GM18861 (cell line): ENCODE results near the gene COL23A1.

Source experiments
- ATAC-seq: cut with Tn5 transposase; IDR thresholded peaks from one replicate; pipeline ENCODE4 v1.9.1; 2021; ENCODE audit not compliant: unreplicated experiment

Gene COL23A1

DNA sequence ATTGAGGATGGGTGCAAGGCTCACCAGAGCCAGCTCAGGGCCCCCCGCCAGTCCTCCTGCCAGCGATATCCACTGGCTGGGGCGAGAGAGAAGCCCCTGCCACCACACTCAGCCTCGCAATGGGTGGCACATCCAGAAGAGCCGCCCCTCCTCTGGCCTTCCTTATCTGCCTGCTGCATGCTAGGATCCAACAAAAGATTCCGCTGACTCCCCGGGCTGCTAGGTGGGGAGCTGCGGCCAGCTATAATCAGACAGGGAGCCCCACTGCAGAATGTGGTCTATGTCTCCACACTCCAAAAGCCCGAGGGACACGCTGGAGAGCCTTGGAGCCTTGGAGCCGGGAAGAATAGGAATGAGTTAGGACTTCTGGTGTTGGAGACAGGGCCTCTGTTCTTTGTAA is 32.8 kb downstream of the COL23A1 start:
- no peak for ATAC-seq

DNA sequence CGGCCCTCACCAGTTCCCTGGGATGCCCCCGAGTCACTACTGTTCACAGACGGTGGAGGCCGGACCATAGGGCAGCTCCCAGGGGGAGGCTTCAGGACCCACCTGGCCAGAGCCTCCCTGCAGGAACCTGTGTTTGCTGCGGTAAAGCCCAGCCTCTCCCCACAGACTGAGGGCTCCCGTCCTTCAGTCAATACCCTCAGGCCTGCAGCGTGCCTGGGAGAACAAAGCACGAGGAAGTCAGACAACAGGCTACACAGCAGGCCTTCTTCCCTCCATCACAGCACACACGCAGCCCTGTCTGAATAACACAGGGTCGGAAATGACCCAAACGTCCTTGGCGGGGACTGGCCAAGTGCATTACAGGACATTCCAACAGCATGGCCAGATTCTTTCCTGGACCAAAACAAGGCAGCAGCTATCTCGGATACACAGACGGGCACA is 34.4 kb downstream of the COL23A1 start:
- no peak for ATAC-seq

DNA sequence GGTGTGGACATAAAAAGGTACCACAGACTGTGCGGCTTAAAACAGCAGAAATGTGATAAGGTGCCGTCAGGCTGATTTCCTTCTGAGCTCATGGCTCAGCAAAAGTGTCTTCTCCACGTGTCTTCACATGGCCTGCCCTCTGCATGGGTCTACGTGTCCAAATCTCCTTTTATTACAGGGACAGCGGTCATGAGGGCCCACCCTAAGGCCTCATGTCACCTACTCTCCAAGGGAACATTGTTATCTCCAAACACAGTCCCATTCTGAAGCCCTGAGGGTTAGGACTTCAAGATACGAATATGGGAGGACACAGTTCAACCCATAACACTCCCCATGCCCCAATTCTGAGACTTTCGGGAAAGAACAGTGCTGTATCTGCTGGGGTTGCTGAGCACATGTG is 35.2 kb downstream of the COL23A1 start:
- no peak for ATAC-seq

DNA sequence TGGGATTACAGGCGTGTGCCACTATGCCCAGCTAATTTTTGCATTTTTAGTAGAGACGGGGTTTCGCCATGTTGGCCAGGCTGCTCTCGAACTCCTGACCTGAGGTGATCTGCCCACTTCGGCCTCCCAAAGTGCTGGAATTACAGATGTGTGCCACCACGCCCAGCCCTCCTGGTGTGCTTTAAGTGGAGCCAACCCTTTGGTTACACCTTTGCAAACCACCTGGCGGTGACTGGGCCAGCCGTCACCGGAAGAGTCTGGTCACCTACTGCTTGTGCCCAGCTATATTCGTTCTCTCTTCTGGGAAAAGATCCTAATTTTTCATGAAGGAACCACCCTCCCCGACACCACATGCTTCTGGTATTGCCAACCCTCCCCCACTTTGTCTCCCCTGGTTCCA is 35.9 kb downstream of the COL23A1 start:
- no peak for ATAC-seq

DNA sequence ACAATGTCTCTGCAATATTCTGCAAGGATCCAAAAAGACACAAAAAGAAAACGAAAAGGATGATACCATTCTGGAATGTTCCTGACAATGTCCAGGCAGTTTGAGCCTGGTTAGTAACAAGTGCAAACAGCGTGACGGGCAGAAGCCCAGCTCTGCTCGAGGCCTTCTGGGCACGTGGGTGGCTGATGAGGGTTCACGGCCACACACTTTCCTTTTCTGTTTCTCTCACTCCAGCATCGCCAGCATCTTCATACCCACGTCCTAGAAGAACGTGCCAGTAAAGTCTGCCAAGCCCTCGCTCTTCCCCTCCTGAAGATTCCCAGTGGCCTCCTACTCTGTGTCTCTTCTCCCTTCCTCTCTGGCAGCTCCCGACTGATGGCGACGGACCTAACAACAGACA is 36.7 kb downstream of the COL23A1 start:
- no peak for ATAC-seq

DNA sequence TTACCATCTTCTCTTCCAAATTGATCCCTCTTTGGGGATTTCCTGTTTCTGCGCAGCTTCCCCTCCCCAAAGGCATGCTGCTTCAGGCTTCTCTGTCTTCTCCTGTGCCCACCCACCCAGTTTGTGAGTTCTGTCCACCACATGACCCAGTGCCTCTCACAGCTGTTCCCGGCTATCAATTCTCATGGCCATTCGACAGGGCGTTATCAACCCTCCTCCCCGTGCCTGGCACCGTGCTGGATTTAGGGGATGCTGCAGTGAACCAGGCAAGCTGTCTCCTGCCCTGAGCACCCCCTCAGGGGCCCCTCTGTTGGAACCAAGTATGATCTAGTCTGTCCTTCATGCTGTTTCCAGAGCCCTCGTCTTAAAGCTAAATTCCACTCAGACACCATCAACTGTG is 38.7 kb downstream of the COL23A1 start:
- ATAC-seq = no peak

DNA sequence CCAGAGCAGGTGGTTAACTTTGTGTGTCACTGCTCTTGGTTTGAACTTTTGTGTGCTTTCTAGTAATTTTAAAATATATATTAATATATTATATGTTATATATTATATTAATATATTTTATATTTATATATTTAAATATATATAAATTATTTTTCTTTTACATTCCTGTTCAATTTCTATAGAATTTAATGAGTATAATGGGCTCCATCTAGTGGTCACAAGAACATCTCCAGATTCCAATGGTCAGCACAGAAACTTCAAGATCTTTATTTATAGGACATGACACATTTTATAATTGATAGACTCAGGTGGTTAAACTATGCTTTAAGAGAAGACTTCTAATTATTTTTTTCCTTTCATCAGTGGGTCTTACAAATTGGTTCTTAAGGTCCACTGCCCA is 39.1 kb downstream of the COL23A1 start:
- ATAC-seq = no peak

DNA sequence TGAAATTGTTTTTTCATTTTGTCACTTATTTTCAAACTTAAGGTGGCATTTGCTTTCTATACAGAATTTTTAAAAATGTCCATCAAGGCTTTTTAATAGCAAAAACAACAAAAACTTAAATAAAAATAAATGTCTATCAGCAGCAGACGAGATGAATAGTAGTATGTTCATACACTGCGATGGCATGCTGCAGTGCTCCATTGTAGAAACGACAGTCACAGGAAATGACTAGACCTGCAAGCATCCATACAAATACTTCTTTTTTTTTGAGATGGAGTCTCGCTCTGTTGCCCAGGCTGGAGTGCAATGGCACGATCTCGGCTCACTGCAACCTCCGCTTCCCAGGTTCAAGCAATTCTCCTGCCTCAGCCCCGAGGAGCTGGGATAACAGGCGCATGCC is 41.4 kb downstream of the COL23A1 start:
- no peak for ATAC-seq

DNA sequence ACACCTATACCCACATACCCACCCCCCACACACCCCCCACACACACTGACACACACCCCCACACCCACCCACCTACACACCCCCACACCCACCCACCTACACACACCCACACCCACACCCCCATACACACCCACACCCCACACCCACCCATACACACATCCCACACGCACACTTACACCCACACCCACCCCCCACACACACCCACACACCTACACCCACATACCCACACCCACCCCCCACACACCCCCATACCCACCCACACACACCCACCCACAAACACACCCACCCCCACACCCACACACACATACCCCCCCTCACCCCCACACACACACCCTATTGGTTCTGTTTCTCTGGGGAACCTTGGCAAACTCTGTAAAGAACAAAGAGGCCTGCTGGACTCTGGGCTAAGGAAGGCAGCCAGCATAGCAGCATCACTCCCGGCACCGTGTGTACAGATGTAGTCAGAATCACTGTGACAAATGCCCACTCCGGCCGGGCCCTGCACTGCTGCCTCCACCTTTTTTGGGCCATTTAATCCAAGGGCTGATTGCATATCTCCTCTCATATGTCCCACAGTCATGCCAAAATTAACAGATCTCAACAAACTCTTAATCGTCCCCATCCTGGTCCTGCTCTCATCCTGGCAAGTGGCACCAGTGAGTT is 42.3 kb downstream of the COL23A1 start:
- ATAC-seq = no peak

DNA sequence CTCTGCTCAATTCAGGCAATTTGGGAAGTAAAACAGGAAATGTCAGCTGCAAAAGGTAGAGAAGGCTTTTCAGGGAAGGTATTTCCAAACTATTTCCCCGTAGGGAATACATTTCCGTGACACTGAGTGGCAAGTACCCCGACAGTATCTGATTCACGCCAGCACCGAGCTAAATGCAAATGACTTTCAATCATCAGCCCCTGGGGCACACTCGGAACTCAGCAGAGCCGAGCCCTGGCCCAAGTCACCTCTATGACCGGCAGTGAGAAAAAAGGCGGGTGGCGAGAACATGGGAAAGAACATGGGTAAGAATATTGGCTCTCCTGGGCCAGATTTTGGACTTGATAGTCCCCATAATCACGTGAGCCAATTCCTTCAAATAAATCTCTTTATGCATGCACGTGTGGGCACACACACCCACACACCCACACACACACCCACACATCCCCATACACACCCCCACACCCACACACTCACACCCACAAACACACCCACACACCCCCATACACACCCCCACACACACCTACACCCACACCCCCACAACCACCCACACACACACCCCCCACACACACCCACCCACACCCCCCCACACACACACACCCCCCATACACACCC is 43.0 kb downstream of the COL23A1 start:
- ATAC-seq = no peak

DNA sequence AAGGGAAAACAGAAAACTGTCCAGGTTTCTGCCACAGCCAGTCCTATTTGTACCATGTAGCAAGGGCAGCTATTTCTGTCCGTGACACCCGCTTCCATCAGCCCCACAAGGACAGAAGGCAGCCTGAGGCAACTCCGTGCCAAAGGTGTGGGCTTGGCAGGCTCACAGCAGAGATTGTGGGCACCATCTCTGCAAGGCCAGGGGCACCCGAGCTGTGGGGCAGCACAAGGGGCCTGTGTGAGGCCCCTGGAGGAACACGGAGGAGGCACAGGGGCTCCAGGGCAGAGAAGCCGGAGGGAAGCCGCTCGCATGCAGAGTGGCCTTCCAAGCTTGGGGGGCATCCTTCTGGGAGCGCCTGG is 43.5 kb downstream of the COL23A1 start:
- ATAC-seq = no peak

DNA sequence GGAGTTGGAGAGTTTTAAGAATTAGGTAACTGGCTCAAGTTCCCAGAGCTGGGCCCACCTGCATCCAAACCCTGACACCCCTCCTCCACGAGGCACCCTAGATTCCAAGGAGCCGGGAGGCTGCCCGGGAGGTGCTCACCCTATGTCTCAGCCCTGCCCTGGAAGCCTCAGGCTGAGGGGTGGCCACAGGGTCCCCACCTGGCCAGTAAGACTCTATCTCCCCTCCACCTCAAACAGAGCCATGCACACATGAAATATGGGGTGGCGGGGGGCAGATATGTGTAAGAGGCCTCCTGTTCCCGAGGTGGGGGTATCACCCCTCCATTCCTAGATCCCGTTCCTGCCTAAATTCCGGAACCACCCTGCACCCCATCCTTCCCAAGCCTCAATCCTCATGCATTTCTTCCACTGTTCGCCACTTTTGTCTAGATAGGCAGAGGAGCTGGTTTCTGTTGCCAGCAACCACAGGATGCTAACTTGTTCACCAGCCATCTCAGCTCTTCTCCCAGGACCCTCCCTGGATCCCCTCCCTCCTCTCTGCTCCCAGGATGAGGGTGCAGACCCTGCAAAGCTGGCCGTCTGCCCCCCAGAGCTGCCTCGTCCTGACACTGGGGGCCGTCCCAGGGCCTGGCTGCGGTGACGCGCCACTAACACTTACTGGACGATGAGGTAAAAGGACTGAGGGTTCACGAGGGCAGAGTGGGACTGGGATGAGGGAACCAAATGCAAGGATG is 44.1 kb downstream of the COL23A1 start:
- no peak for ATAC-seq

DNA sequence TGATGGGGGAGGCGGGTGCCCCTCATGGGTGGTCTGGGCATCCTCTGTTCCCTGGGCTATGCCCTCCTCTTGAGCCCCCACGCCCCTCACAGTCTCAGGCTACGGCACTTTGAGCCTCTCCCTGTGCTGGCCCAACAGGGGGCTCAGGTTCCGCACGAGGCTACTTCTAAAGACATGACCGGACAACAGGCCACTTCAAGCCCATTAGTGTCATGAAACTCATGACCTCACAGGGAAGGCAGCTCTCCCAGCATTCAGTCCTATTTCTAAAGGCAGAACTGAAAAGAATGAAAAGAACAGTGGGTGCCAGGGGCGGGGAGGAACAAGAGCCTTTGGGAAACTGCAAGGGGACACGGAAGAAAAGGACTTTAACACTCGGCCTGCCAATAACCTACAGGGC is 45.0 kb downstream of the COL23A1 start:
- no peak for ATAC-seq

DNA sequence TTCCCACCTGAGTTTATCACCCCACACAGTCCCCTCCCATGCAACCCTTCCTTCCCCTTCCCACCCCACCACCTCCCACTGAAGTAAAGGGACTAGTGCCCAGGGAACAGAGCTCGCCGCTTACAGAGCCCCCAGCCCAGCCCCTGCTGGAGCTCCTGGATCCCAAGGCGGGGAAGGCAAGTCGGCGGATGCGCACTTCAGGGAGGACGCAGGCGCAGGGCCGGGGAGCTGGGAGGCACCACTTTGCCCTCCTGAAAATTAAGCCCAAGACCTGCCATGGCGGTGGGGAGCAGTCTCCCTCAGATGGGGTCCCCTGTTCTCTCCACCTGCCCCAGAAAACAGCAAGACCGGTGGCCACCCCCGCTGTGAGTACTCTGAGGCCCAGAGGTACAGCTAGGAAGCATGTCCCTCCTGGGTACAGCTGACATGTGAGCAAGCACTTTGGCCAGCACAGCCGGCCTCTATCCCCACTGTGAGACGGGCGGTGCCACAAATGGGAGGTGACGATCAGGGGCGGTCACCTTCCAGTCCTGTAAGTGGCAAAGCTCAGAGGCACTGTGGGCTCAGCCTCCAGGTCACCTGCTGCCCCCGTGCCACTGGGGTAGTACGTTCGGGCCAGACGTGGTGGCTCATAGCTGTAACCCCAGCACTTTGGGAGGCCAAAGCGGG is 45.9 kb downstream of the COL23A1 start:
- no peak for ATAC-seq

DNA sequence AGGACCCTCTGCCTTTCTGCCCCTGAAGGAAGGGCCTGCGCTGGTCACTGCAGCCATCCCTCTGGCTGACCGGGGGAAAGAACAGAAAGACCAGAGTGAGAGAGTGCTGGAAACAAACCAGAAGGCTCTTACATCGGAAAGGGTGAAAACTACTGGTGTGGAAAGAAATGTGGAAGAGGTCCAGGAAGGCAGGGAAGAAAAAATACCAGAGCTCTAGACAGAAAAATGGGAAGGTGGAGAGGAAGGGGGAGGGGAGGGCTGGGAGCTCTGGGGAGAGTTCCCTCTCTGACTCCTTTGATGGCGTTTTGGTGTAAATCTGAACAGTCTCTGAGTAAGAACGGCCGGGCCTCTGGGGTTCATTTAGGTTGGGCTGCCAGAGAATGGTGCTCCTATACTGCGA is 47.7 kb downstream of the COL23A1 start:
- no peak for ATAC-seq

DNA sequence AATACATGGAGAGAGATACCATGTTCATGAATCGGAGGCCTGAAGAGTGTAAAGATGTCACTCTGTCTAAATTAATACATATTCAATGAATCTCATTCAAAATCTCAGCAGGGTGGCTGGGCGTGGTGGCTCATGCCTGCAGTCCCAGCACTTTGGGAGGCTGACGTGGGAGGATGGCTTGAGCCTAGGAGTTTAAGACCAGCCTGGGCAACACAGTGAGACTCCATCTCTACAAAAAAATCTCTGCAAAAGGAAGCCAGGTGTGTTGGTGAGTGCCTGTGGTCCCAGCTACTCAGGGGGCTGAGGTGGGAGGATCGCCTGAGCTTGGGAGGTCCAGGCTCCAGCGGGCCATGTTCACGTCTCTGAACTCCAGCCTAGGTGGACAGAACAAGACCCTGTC is 49.7 kb downstream of the COL23A1 start:
- ATAC-seq = no peak

DNA sequence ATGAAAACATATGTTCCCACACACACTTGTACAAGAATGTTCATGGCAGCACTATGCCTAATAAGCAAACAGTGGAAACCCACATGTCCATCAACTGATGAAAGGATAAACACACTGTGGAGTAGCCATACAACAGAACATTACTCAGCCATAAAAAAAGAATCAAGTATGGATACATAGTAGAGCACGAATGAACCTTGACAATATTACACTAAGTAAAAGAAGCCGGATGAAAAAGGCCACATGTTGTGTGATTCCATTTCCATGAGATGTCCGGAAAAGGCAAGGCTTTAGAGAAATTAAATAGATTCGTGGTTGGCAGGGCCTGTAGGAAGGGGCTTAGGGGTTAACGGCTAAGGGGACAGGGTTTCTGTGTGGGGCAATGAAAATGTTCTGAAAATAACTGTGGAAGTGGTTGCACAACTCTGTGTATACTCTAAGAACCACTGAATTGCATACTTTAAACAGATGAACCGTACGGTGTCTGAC is 51.4 kb downstream of the COL23A1 start:
- no peak for ATAC-seq

DNA sequence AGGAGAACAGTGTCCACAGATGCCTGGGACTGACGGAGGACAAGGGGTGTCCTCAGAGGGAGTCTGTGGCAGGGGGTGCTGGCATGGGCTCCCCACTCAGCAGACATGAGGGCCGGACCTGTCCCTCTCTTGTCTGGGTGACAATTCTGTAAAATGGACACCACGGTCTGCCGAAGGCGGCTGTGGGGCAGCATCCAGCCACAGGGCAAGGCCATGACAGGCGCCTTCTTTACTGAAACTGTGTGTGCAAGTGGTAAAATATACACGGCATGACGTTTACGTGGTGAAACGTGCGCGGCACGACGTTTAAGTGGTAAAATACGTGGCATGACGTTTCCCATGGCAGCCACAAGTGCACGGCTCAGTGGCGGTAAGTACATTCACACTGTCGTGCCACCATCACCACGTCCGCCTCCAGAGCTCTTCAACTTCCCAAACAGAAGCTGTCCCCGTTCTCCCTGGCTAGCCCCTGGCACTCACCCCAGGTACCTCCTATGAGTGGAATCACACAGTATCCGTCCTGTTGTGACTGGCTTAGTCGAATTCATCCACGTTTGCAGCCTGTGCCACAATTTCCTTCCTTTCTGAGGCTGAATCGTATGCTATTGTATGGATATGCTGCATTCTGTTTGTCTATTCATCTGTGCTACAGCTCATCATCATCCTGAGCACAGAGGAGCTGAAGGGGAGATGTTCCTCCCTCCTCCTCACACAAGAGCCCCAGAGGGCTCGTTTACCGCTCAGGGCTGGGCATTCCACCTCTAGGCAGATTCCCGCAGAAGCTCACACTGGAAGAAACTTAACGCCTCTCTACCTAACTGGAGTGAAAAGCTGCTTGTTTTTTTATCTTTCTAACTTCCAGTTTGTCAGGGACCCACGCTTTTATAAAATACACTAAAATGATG is 52.5 kb downstream of the COL23A1 start:
- ATAC-seq = no peak

DNA sequence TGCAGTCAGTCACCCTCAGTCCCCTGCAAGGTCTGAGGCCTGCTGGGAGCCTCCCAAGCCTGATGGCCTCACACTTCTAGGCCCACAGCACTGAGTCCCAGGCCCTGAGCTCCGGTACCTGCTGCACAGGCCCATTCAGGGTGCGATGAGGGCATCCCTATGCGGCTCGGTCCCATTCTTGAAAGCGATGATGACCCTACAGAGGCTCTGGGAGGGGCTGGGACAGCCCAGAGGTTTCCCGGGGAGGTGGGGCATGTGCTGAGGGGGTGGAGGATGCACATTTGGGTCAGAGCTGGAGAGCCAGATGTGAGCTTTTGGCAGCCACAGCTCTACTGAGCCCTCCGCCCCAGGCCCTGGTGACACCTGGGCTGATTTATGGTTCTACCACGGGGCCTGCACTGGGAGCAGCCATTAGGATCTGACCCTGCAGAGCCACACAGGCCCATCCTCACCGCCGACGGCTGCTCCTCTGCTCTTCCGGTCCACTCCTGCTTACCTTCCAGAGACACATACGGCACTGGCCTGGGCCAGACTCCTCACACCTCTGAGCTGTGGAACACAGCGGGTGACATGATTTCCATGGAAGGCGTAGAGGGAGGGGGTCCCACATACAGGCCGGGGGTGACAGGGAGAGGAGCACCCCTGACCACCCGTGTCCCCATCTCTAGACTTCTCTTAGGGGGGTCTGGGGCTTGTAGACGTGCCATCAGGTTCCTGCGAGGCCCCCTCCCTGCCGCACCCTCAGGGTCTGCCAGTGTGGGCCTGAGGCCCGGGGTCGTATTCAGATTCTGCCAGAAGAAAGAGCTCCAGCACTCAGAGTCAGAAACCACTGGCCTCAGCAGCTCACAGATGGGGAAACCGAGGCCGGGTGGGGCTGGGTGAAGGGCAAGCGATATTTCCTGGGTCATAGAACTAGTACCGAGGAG is 53.4 kb downstream of the COL23A1 start:
- ATAC-seq = no peak
